ENCODE measurements around the gene PAPPA. TPM values are rescaled to one million over a fixed set of nuclear protein-coding genes. Genes with fewer than 3 reads are reported as not detected.

PAPPA gene
- total RNA-seq, 1 donor from 2014 or later, result 5.6 TPM

DNA sequence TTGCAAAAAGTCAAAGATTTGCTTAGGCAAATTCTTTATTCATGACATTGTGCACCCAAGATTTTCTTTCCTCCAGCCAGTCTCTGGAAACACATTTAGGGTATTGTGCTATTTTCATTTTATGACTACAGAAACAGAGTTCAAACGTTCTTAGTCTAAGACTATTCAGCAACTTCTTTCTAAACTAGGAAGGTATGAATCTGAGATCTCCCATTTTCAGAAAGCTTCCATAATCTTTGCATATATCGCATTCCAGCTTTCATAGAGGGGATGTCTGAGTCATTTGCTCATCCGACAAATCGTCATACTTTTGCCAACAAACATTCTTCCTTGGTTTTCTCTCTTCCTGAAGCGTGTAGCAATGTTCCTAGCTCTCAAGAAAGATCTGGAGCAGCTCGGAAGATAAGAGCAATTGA lies 1.6 kb upstream of the PAPPA start:
- no peak for DNase-seq (ENCODE audit: low spot score)

DNA sequence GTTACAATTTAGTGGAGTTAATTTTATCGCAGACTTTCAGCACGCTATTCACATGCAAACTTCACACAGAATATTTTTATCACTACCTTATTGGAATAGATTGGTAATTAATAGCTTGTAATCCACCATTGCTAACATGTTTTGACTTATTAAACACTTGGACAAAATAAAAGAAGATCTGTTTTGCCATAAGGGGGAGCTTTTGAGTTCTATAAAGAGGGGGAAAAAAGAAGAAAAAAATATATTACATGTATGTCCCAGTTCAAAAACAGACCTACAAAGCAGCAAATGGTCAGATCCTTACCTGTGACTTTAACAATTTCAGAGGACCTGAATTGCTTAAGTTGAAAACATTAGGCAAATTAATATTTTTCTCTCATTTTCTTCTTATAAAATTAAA lies 1.2 kb upstream of the PAPPA start:
- no peak for DNase-seq (ENCODE audit: low spot score)

DNA sequence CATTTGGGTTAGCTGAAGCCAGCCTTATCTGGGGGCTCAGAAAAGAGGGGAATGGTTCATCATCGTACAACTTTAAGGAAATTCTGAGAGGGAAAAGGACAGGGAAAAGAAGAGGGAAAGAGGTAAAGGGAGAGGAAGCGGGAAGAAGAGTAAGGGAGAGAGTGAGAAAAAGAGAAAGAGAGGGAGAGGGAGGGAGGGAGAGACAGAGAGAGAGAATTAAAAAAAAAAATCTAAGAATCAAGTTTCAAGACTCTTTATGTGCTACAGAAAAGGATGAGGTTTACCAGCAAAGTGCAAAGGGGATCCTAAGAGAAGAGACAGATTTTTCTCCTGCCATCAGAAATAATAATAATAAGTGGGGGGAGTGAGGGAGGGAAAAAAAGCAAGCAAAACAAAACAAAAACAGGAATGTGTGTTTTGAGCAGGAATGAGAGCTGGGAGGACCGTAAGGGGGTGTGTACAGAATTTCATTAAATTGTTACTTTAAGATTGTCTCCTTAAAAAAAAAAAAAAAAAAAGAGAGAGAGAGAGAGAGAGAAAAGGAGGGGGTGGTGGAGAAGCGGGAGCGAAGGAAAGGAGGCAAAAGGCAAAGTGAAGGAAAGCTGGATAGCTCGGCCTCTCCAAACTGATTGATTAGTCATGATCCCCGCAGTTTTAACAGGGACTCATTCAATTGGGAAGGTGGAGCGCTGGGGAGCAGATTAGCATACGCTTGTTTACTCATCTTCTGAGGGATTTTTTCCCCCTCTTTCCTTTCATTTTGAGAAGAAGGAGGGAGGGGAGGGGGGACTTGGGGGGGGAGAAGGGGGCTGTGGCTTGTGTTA lies 438 bp upstream of the PAPPA start:
- no peak for DNase-seq (ENCODE audit: low spot score)

DNA sequence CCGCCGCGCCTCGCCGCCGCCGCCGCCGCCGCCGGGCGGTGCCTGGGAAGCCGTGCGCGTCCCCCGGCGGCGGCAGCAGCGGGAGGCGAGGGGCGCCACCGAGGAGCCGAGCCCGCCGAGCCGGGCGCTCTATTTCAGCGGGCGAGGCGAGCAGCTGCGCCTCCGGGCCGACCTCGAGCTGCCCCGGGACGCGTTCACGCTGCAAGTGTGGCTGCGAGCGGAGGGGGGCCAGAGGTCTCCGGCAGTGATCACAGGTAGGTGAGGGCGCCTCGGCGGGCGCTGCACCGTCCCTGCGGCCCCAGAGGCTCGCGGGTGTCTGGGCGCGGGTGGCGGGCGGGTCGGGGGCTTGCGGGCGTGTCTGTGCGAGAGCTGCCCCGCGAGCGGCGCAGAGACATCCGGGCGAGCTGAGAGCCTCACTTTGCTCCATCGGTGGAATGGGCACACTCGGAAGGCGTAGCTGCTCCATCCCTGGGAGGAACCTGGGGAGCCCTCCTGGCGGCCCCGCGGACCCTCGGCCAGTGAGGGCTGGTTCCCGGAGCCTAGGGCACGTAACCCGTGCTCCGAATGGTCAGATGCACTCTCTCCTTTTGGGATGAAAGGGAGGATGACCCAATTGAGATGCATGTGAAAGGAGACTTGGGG lies 864 bp downstream of the PAPPA start:
- DNase-seq (ENCODE audit: low spot score), result no peak

DNA sequence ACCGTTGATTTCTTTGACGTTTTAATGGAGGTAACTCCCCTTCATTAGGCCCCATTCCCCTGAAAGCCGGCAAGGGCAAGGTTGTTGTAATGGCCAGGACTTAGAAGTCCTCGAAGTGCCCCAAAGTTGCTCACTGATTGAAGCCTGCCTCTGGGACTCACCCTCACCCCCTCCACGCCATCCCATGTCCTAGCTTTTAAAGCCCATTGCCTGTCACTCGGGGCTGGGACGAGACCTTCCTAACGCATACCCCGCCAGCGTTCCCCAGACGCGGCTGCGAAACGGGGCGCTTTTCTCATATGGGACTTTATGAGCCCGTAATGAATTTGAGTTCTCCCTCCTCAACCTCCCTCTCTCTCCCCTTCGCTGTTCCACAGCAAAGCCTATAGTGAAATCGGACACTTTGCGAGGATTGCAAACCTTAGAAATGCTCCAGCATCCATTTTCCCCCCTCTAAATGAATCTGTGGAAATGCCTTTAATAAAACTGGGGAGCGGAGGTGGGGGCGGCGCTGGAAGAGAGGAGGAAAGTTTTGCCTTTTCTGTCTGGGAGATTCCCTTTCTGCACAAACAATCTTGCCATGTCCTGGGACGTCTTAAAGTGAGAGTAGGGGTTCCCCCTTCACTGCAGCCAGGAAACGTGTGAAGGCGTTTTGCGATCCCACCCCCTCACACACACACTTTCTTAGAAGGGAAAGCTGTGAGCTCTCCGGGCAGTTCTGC lies 1.5 kb downstream of the PAPPA start:
- DNase-seq (ENCODE audit: low spot score), result peak; percentile 12

DNA sequence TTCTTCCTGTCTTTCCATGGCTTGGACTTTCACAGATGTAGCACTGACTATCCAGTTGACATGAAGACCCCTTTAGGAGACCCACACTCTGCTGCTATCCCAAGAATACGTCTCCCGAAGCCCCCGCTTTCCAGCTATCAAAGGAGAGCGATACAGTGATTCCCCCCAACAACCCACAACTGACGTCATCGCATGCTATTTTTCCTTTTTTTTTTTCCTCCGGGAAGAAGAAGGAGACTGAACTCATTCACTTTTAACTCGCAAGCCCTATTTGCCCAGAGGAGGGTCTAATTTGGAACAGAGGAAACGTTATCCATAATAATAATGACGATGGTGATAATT lies 2.1 kb downstream of the PAPPA start:
- DNase-seq (ENCODE audit: low spot score), result no peak

DNA sequence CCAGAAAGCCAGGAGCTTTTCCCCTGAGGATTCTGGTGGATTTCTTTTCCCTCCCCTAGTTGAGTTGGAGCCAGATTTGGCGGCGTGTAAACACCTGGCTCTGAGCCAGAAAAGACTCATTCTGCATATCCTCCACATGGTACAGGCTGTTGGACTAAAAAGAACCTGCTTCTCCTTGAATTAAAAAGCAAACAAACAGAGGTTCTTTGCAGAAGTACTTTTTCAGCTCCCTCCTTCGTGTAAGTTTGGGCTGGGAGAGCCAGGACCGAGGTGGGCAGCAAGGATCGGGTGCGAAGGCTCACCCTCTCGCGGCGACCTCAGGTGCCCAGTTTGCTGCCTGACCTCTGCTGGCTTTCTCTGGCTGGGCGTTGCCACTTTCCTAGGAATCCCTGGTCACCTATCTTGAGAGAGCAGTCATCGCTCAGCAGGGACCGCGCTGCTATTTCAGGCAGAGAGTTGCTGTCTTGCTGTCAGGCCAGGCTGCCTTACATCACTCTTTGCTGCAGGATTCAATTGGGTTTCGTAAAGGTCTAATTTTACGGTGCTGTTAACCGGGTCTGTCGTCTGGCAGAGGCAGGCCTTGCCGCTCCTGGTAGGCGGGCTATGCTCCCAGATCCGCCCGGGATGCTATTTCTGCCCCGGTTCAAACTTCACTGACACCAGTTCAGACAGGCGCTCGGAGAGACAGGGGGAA lies 3.2 kb downstream of the PAPPA start:
- DNase-seq (ENCODE audit: low spot score), result peak; percentile 27

DNA sequence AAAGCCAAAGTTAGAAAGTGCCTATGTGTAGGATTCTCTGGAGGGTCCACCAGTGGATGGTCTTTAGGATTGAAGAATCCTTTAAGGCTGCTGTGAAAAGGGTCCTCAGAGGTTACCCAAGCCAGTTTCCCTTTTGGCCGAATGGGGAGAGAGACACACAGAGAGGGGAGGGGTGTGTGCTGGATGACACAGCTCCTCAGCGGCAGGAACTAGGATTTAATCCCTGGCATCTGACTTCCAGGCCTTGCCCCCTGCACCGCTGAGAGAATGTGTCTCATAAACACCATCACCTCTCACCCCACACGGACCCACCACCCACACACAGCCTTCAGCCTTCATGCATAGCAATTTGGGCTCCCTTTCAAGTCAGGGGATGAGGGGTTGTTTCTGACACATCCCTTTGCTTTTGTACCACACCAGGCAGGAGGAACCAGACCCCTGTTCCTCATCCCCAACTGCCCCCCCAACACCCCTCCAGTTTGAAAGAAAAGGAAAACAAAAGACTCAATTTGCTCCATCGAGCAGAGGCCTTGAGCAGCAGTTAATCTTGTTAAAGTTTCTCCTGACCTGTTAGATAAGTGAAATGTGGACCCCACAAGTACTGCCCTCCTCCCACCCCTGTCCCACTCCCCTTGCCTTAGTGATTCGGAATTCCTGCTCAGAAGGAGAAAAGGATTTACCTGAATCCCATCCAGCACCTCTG lies 4.0 kb downstream of the PAPPA start:
- no peak for DNase-seq (ENCODE audit: low spot score)

DNA sequence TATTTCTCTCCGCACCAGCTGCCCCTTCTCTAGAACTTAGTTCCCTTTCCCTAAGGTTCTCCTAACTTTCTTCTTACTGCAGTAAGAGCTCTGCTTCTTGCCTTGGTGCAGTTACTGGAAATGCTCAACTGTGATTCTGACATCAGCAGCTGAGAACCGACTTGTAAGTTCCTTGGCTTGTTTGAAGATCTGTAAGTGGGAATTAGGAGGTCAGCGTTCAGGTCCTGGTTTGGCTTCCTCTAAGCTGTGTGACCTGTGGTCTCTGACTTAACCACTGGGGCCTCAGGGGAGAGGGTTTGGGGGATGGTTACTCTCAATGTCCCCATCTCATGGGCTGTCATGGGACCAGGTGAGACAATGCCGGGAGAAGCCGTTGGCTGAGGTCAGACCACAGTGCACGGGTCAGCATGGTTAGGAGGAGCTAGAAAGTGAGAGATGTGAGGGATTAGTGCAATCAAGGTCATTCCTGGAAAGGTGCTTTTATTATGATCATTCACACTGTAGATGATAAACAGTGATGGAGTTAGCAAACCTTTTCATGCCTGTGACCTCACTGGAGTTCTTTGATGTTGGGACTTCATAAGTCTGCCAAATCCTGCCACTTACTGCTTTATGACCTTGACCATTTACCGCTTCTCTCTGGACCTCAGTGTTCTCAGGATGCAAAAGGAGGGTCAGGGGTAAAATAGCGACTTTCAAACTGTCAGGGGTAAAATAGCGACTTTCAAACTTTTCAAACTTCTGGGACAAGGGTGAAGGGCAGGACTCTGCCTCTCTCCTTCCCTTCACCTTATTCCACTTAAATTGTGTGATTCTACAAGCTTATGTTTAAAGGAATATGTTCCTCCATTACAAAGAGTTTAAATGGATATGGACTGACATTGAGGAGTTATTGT lies 7.3 kb downstream of the PAPPA start:
- DNase-seq (ENCODE audit: low spot score), result no peak

DNA sequence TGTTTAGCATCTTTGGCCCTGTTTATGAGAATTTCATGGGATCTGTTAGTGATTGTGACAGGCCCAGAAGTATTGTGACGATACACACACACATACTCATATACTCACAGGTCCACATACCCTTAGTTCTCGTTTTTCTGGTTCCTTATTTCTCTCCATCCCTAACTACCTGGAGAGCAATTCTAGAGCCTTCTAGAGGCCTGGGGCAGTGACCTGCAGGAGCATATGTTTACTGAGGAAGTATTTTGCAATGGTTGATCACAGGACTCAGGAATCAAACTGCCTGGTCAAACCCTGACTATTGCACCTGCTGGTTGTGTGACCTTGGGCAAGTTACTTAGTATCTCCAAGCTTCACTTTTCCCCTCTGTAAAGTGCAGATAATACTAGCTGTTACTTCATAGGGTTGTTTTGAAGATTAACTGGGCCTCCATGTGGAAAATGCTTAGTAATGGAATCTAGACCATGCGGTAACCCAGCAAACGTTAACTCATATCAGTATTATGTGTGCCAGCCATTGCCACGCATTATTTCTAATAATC lies 8.7 kb downstream of the PAPPA start:
- no peak for DNase-seq (ENCODE audit: low spot score)

DNA sequence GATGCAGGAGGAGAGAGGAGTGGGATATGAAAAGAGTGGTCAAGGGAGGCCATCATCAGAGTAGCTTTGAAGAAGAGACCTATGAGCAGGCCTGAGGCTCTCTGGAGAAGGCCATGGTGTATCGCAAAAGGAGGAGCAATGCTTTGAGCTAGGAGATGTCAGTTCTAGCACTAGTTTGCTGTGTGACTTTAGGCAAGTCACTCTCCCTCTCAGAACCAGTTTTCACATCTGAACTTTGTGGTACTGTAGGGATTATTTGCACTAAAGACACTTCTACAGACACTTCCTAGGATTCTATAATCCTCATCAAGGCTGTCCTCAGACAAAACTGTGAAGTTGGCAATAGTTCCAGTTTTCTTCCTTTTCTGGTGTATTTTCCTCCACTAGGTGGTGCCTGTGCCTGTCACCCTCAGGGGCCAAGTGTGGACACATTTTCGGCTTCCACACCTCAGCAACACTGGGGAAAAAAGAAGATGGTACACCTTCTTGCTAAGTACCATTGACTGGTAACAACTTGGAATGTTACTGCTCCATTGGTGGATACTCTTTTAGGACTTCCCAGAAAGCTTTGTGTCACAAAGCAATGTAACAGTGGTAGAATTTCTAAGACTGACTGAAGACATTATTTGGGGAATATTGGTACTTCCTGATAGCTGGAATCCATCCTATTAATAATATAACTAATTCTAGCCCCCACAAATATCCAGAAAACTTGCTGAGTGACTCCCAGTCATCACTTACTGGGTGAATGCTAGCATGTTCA lies 9.9 kb downstream of the PAPPA start:
- DNase-seq (ENCODE audit: low spot score), result no peak

DNA sequence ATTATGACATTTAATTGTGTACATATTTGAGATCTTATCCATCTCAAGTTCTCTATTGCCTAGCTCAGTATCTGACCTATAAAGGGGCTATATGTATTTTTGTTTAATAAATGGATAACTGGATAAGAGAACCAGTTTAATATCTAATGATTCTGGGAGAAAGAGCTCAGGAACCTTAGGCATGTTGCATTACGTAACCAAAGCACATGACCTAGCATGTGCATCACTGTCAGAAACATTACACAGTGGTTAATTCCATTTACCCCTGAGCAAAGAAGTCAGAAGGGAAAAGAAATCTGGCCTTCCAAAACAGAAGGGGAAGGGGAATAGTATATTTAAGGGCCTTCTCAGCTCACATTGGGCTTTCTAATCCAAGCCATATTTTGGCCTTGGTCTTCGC lies 12.3 kb downstream of the PAPPA start:
- DNase-seq (ENCODE audit: low spot score), result no peak

DNA sequence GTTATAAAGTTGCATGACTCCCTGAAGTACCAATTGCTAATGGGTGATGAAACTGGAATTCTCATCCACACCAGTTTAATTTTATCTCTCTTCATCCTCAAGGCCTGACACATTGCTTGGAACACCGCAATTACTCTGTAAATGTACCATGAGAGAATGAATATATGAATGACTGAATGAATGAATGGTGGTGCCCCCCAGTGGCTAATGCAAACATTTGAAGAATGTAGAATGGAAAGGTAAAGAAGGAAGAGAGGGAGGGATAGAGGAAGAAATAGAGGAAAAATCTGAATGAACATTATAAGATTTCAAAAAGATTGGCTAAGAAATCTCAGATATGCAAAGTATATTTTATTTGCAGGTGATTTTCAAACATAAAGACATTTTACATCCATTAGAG lies 13.1 kb downstream of the PAPPA start:
- DNase-seq (ENCODE audit: low spot score), result no peak

DNA sequence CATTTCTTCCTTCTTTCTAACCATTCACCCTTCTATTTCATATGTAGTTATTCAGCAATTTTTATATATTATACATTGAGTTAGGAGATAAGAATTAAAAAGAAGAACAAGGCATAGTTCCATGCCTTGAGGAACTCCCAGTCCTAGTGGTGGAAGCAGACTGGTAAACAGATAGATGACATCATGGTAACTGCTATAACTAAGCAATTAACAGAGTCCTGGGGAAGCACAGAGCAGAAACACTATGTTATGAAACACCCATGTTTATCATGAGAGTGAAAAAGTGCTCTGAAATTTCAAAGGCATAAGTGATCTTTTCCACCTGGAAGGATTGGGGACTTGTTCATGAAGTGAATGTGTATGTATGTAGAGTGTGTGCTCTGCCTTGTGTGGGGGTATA lies 14.6 kb downstream of the PAPPA start:
- DNase-seq (ENCODE audit: low spot score), result no peak

DNA sequence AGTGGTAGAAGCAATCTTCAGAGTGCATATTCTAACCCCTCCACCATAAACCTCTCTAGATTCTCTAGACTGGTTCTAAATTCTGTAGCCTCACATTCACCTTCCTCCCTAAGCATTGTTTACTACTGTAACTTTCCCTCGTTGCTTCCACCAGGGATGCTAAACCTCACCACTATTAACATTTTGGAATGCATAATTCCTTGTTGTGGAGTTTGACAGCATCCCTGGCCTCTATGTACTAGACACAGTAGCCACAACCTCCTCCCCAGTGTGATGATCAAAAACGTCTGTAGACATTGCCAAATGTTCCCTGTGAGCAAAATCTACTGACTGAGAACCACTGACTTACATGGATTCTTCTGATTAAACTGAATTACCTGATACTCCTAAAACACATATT lies 18.6 kb downstream of the PAPPA start:
- no peak for DNase-seq (ENCODE audit: low spot score)

DNA sequence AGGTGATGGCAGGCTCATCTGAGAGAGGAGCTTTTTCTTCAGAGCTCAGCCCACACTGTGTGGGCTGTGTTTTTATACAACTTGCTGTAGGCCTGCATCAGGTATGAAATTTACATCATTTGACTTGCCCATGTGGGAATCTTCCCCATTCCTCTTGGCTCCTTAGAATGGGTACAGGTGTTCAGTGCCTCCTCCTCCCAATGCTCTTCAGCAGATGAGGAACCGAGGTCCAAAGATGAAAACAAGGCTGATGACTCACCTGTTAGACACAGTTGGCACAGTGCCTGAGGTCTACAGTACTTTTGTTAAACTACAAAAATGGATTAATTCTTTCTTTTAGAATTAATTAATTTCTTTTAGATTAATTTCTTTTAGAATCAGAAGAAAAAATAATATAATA lies 20.8 kb downstream of the PAPPA start:
- peak; percentile 55 for DNase-seq (ENCODE audit: low spot score)

DNA sequence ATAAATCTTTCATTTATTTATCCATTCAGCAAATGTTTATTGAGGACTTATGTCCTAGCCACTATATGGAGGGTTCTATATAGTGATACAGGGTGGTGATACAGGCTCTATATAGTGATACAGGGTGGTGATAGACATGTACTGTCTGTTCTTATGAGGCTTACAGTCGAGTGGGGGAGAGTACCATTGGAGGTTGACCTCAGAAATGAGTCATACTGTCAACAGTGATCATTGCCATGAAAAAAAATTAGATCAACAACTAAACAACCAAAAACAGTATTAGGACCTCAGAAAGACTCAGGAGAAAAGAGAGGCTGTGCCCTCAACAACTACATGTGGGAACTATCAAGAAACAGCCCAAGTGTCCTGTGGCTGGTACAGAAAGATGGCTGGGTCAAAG lies 22.0 kb downstream of the PAPPA start:
- no peak for DNase-seq (ENCODE audit: low spot score)

DNA sequence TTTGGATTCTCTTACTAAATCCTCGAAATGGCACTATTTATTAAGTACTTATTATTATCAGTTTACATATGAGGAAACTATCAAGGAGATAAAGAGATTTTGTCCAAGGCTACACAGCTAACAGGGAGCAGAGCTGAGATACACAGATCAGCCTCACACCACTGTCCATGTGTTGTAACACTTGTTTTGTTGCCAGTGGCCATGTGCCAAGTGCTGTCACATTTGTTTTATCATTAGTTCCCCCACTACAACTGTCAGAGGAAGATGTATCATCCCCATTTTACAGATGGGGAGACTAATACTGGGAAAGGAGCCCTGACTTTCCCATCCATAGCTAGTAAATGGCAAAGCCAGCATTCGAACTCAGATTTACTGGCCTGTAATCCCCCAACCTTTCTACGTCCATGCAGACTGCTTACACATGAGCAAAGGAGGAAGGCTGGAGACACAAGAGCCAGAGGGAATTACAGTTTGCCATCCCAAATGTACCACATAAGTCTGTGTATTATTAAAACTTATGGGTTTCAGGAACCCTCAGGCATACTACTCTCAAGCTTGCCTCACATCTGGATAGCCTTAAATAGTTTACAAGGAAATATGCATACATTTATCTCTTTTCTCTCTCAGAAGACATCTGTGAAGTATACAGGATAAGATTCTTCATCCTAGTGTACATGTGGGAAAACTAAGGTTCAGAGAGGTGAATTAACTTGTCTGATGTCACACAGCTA lies 25.1 kb downstream of the PAPPA start:
- DNase-seq (ENCODE audit: low spot score), result no peak

DNA sequence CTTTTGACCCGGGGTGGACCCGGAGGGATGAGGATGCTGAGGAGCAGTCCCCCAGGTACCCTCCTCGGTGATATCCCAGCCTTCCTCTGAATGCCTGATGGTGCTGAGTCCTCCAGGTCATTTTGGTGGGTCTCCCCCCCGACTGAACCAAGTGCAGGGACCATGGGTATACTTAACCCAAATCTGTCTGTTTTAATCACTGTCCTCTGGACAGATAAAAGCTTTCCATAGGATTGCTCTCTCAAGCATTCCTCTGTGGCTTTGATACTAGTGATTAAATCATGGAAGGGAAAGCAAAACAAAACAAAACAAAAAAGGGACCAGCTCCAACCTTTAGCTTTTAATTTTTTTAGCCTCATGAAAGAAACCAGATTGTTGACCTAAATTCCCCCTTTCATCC lies 26.0 kb downstream of the PAPPA start:
- DNase-seq (ENCODE audit: low spot score), result no peak

Data from mucosa of gallbladder (tissue), 1 donor.